SW 1271 (cell line): ENCODE results near the gene ANO2.
"Not testable (repeated sequence)": the region's sequence is repeated elsewhere in the genome, so short reads cannot be mapped to it uniquely, and the experiment has no call there.

Experiments
- DNase-seq, 2 experiments: peaks; one replicate each; lab custom pipeline; 2025; lab: John Stamatoyannopoulos, UW

Gene ANO2

GRCh38 chr12:5548152-5548943 lies 396.7 kb downstream of the ANO2 start:
- DNase-seq = no peak

- no peak for DNase-seq
These were observed 398.4 kb downstream of the ANO2 start for GRCh38 chr12:5546616-5547015.

- DNase-seq = no peak
These were observed 407.3 kb downstream of the ANO2 start for GRCh38 chr12:5537771-5538170.

- not testable (repeated sequence) for DNase-seq
These were observed 407.9 kb downstream of the ANO2 start for GRCh38 chr12:5537026-5537615.

GRCh38 chr12:5535541-5535940 lies 409.5 kb downstream of the ANO2 start:
- DNase-seq = no peak

GRCh38 chr12:5534426-5535199 lies 410.4 kb downstream of the ANO2 start:
- DNase-seq = no peak

- DNase-seq = no peak
These were observed 411.7 kb downstream of the ANO2 start for GRCh38 chr12:5533368-5533767.

- DNase-seq = no peak
These were observed 419.2 kb downstream of the ANO2 start for GRCh38 chr12:5525783-5526367.

GRCh38 chr12:5524769-5525436 lies 420.2 kb downstream of the ANO2 start:
- DNase-seq = no peak

- no peak for DNase-seq
These were observed 420.8 kb downstream of the ANO2 start for GRCh38 chr12:5524116-5524768.

- DNase-seq = no peak
These were observed 421.5 kb downstream of the ANO2 start for GRCh38 chr12:5523396-5524115.

GRCh38 chr12:5522432-5523335 lies 422.4 kb downstream of the ANO2 start:
- DNase-seq = no peak

- DNase-seq = no peak
These were observed 423.4 kb downstream of the ANO2 start for GRCh38 chr12:5521456-5522325.

GRCh38 chr12:5520831-5521230 lies 424.2 kb downstream of the ANO2 start:
- no peak for DNase-seq

- no peak for DNase-seq
These were observed 425.0 kb downstream of the ANO2 start for GRCh38 chr12:5520037-5520436.

- no peak for DNase-seq
These were observed 426.3 kb downstream of the ANO2 start for GRCh38 chr12:5518584-5519365.

- no peak for DNase-seq
These were observed 428.5 kb downstream of the ANO2 start for GRCh38 chr12:5516371-5517241.
